HG02678 (cell line): ENCODE data around the gene ADAMTSL5.

Source experiments
- ATAC-seq: cut with Tn5 transposase; IDR thresholded peaks from one replicate; pipeline ENCODE4 v1.9.1; 2021; ENCODE audit warnings: mild to moderate bottlenecking, moderate library complexity; ENCODE audit not compliant: unreplicated experiment

ADAMTSL5 gene

DNA sequence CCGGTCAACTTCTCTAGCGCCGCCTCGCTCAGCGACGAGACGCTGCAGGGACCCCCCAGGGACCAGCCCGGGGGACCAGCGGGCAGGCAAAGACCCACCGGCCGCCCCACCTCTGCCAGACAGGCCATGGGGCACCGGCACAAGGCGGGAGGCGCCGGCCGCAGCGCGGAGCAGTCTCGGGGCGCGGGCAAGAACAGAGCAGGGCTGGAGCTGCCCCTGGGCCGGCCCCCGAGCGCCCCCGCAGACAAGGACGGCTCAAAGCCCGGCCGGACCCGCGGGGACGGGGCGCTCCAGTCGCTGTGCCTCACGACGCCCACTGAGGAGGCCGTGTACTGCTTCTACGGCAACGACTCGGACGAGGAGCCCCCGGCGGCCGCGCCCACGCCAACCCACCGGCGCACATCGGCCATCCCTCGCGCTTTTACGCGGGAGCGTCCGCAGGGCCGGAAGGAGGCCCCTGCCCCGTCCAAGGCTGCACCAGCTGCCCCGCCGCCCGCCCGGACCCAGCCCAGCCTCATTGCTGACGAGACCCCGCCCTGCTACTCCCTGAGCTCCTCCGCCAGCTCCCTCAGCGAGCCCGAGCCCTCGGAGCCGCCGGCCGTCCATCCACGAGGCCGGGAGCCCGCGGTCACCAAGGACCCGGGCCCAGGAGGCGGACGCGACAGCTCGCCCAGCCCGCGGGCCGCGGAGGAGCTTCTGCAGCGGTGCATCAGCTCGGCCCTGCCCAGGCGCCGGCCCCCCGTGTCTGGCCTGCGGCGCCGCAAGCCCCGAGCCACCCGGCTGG, 45.1 kb downstream of the ADAMTSL5 start:
- ATAC-seq: no peak

DNA sequence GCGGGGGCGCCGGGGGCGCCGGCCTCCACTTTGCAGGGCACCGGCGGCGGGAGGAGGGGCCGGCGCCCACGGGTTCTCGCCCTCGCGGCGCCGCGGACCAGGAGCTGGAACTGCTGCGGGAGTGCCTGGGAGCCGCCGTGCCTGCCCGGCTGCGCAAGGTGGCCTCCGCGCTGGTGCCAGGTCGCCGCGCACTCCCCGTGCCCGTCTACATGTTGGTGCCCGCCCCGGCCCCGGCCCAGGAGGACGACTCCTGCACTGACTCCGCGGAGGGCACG, 45.7 kb downstream of the ADAMTSL5 start:
- ATAC-seq: no peak

GRCh38 chr19:1466461-1467214, 46.2 kb downstream of the ADAMTSL5 start:
- no peak for ATAC-seq

GRCh38 chr19:1466018-1466460, 46.8 kb downstream of the ADAMTSL5 start:
- no peak for ATAC-seq

- no peak for ATAC-seq
These were observed 47.4 kb downstream of the ADAMTSL5 start for GRCh38 chr19:1465191-1466016.

DNA sequence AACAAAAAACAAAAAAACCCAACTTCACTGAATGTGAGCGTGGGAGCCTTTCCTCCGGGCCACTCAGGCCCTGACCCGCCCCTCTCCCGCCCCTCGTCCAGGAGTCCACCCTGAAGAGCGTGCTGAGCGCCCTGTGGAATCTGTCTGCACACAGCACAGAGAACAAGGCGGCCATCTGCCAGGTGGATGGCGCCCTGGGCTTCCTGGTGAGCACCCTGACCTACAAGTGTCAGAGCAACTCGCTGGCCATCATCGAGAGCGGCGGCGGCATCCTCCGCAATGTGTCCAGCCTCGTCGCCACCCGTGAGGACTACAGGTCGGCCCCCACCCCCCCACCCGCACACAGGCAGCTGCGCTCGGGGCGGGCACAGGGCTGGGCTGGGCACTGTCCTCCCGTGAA, 51.0 kb downstream of the ADAMTSL5 start:
- ATAC-seq: no peak

- no peak for ATAC-seq
These were observed 52.5 kb downstream of the ADAMTSL5 start for GRCh38 chr19:1460033-1460995.

GRCh38 chr19:1459479-1459878, 53.3 kb downstream of the ADAMTSL5 start:
- ATAC-seq: no peak

DNA sequence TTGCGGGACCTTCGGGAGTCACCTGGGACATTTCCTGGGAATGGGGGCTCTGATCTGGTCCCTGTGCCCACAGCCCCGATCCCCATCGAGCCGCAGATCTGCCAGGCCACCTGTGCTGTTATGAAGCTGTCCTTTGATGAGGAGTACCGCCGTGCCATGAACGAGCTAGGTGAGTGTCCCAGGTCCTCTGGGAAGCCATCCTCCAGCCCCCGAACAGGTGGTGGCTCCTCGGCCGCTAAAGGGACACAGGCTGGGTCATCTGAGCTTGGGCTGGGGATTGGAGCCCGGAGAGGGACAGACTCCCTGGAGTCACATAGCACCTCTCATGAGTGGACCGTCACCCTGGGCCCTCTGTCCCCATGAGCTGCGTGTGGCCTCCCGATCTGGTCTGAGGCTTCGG, 54.9 kb downstream of the ADAMTSL5 start:
- no peak for ATAC-seq

DNA sequence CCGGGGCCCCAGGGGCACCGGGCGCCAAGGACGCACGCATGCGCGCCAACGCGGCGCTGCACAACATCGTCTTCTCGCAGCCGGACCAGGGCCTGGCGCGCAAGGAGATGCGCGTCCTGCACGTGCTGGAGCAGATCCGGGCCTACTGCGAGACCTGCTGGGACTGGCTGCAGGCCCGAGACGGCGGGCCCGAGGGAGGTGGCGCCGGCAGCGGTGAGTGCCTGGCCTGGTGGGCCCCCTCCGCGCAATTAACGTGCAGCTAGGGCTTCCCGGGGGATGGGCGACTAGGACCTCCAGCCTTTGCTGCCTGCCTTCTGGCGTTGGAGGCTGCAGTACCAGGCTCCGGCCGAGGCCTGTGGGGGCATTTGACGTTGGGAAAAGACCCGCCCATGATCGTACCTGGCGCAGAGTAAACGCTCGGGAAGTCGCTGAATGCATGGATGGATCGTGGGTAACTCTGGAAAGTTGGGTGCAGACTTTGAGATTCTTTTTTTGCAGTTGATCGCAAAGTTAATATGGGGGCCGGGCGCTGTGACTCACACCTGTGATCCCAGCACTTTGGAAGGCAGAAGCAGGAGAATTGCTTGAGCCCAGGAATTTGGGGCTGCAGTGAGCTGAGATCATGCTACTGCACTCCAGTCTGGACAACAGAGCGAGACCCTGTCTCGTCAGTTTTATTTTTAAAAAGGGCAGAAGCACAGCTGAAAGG, 55.6 kb downstream of the ADAMTSL5 start:
- no peak for ATAC-seq

DNA sequence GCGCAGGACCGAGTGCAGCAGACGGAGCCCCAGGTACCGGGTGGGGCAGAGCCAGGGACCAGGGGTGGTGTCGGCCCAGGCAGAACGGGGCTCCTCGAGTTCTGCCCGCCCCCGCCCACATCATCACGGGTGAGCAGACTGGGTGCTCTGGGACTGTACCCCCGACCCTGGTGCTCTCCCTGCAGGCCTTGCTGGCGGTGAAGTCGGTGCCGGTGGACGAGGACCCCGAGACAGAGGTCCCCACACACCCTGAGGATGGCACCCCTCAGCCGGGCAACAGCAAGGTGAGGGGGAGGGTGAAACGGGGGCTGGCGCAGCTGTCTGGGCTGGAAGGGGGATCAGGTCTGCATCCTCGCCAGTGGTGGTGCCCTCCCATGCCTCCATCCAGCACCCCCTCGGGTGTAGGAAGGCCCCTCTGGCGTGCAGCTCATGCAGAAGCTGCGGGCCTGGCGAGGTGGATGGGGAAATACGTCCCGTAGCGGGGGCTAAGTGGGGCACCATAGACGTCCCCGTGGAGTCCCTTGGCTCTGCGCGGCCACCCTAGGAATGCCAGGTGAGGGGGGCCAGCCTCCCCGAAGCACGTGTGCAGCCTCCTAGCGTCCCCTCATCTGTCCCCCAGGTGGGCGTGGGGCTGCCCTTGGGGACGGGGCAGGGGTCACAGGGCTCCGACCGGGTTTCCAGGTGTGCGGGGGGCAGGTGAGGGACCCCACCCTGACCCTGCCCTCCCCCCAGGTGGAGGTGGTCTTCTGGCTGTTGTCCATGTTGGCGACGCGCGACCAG, 56.5 kb downstream of the ADAMTSL5 start:
- ATAC-seq: no peak

GRCh38 chr19:1455336-1456120, 57.3 kb downstream of the ADAMTSL5 start:
- ATAC-seq: no peak
